GM18870 (cell line): Measurements from ENCODE around the gene STEAP3.

ENCODE experiments used
- ATAC-seq: cut with Tn5 transposase; IDR thresholded peaks from one replicate; pipeline ENCODE4 v1.9.1; 2021; ENCODE audit warnings: moderate library complexity; ENCODE audit not compliant: unreplicated experiment

Gene STEAP3

DNA sequence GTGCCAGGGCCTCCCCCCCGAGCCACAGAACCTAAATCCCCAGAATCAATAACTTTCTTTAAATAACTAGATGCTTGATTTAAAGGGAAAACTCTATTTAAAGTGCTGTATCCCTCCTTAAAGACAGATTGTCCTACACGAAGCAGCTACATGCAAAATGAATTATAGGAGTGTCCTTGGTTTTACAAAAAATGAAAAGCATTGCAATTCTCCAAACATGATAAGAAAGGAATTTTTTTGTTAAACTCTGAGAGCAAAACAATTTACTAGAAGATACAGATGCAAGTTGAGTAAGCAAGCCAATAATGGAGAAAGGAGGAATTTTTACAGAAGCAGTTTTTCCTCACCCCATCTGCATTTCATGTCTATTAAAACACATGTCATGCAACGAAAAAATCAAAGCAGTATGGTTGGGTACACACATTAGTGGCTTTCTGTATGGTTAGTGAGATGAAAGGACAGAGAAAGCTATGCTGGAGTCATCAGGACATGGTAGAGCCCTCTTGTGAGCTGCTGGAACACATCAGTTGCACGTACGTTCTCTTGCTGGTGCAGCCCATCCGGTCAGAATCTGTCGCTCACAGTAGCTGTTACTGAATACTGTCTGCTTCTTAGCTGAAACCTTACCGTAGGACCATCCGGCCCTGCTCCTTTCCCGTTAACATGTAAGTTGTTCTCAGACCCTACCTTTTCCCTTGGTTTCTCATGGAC is 25.9 kb upstream of the STEAP3 start:
- ATAC-seq: no peak

DNA sequence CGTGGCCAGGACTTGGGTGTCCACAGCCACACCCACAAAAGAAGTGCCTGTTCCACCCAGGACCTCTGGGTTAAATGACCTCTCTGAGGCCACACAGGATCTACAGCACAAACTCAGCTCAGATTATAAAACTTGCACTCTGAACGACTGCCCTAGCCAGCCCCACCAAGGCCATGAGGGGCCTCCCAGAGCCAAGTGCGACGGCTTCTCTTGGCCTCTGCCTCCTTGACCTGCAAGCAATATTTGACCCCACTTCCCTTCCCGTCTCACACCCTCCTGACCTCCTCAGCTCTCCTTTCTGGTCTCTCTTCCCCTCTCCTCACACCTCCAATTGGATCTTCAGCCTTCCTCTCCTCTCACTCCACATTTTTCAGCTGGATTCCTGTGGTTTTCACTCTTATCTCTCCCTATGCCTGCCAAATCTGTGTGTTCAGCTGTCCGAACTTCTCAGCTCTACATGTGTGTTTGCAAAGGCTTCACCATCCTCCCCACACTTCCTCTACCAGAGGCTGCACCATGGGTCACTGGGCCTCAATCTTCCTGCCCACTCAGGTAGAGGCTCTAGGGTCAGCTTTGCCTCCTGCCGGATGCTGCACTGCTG is 25.3 kb upstream of the STEAP3 start:
- ATAC-seq: no peak

DNA sequence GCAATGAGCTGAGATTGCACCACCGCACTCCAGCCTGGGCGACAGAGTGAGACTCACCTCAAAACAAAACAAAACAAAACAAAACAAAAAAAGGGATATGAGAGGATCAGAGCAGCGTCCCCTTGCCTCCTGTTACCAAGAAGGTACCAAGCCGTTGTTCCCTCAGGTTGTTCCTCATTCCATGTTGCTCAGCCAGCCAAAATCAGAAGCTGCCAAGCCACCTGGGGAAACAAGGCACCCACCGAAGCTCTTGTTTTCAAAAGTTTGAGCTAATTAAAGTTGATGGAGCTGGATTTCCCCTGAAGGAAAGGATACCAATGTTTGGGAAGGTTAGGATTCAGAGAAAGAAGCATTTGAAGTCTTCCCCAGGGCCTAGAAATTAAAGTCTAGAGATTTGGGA is 21.8 kb upstream of the STEAP3 start:
- no peak for ATAC-seq

DNA sequence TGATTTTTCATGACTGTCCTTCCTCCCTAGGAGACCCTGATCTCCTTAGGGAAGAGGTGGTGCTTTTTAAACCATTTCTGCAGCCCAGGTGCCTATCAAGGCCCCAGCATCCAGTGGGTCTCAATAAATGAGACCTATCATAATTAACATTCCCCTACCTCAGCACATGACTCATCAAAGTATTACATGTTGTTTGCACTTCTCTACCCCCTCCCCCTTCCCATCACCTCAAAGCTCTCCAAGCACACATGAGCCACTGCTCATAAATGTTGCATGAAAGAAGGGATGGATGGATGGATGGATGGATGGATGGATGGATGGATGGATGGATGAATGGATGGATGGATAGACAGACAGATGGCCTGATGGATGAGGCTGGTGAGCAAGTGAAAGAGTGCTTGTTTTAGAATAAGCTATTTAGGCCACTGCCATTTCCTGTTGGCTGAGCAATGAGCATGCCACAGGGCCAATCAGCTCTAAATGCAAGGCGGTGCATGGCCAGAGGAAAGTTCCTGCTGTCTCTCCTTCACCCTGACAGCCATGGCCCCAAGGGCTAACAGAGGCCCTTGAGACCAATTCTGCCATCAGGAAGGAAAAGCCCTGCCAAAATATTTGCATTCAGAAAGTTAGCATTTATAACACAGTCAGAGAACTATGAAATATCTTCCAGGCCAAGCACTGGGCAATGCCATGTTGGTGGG is 20.9 kb upstream of the STEAP3 start:
- no peak for ATAC-seq

DNA sequence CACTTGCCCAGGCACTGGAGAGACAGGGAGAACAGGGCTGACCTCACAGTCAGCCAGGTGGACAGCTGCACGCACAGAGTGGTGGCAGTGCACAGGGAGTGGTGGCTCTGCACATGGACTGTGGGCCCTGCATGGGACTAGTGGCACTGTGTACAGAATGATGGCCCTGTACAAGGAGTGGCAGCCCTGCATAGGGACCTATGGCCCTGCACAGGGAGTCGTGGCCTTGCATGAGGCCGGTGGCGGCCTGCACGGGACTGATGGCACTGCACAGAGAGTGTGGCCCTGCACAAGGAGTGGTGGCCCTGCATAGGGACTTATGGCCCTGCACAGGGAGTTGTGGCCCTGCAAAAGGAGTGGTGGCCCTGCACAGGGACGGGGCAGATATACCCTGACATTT is 19.1 kb upstream of the STEAP3 start:
- no peak for ATAC-seq

DNA sequence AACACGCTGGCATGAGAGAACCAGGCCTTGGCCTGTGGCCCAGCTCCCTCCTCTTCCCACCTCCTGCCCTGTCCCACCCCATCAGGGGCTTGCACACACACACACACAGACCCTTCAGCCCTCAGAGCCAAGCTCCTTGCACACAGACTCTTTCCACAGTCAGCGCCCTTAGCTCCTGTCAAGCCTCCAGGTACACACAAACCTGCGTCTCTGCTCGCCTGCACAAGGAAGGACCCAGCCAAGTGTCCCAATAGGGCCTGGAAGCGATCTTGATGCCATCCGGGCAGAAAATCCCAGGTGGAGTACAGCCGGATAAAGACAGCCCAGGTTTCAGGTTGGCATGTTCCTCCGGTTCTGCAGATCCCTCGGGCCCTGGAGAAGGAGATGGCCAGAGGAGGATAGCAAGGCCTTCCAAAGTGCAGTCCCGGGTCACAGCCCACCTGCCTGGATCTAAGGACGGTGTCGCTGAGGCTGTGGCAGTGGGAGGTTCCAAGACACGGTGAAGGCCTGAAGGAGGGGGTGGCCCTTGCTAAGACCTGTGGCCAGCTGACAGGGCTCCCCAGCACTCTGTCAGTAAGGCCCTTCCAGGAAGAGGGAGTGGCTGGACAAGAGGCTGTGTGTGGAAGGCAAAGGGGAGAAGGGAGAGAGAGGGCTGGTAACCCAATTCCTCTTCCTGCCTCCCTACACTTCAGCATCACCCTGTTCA is 18.5 kb upstream of the STEAP3 start:
- no peak for ATAC-seq

DNA sequence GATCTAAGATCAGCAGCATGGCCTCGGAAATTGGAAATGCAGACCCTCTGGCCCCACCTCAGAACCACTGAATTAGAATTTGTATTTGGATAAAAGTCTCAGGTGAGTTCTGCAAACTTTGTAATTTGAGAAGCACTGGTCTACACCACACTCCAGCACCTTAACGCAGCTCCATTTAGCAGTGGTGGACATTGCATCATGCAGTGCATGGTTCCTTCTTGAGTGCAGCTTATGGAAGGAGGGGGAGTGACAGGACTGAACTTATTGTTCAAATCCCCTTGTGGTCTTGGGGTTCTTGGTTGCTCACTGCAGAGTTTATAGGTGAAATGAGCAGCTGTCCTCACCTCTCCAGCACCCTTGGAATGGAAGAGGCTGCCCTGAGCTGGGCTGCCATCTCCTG is 17.4 kb upstream of the STEAP3 start:
- ATAC-seq: no peak

DNA sequence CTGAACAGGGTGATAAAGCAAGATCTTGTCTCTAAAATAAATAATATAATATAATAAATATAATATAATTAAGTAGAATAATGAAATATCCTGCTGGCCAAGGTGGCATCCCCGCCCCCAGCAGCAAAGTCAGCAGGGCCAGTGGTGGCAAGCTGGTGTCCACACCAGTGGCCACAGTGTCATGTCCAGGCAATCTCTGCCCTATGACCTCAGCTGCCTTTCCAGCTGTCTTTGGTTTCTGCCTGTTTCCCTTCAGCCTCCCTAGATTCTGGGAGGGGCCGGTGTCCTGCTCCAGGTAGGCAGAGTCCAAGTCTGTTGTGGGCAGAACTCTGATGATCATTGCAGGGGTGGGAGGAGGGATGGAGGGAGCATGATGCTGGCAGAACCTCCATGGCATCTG is 16.2 kb upstream of the STEAP3 start:
- no peak for ATAC-seq

DNA sequence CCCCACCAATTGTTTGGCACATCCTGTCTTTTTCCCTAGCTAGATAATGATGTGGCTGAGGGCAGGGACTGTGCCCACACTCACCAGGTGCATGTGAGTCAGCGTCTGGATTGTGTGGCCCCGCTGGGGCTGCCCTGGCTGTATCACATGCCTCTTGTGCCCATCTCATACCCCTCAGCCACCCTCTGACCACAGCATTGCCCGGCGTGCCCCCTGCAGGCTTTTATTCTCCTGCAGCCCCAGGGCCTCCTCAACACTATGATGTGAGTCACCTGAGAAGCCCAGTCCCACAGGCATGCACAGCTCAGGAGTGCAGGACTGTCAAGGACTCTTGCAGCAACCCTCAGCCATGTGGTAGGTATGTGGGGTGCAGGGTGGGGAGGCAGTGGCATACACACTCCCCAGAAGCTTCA is 14.8 kb upstream of the STEAP3 start:
- no peak for ATAC-seq

DNA sequence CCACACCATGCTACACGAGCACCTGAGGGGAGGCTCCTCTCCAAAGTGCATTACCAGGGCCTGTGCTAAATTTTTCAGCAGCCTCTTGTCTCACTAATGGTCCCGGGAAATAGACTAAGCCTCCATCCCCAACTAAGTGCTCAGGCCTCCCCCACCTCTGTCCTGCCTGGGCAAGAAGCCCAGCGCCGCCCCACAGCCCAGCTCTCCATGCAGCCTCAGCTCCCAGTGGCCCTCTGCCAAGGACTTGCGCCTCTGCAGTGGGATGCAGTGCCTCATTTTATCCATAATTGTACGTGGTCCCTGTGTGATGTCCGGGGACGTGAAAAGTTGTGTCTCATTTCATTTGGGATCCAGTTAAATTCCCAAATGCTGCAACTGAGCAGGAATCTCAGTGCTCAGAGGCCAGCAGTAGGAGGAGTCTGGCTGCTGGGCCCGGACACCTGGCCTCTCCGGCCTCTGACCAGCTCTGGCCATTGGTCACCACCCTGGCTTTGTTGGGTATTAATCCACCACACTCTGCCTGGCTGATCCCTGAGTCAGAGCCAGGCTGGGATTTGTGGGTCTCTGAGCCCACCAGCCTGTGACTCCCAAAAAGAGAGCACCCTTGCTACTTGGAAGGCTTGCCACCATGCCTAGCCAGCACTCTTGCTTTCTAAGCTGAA is 11.4 kb upstream of the STEAP3 start:
- ATAC-seq: no peak

DNA sequence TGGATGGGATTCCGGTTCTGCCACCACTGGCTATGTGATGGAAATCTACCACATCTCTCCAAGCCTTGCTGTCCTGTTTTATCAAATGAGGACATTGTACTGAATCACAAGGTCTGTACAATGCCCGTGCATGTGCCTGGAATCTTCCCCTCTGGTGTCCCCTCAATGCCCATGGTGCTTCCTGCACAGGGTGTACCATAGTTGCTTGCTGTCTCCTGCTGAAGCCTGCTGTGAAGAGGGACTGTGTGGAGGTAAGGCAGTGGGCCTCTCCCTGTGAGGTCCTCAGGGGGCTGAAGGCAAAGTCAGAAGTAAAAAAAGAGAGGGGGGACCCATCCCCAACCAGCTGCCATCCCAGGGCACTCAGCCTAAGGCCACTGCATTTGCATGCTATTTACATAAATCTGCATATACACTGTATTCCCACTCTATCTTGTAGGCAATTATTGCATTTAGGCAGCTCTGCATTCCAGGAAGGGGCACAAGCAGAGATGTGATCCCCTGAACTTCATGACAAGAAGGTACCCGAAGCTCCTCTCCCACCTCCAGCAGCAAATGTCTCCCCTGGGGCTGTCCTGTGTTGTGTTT is 9.1 kb upstream of the STEAP3 start:
- ATAC-seq: no peak

DNA sequence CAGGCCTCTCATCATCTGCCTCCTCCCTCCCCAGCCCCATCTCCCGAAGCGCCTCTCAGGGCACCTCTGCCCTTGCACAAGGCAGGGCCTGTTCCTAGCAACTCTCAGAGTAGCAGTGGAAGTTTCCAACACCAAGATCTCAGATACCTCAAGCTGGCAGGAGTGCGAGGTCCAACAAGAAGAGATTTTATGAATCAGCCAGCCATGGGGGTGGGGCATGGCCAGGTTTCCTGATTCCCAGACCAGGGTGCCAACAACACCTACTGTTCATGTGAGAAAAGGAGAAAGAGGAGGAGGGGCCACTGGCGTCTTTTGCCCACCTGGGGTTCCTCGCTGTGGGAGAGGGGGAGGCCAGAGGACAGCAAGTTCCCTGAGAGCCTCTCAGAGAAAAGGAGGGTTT is 6.6 kb upstream of the STEAP3 start:
- ATAC-seq: no peak

DNA sequence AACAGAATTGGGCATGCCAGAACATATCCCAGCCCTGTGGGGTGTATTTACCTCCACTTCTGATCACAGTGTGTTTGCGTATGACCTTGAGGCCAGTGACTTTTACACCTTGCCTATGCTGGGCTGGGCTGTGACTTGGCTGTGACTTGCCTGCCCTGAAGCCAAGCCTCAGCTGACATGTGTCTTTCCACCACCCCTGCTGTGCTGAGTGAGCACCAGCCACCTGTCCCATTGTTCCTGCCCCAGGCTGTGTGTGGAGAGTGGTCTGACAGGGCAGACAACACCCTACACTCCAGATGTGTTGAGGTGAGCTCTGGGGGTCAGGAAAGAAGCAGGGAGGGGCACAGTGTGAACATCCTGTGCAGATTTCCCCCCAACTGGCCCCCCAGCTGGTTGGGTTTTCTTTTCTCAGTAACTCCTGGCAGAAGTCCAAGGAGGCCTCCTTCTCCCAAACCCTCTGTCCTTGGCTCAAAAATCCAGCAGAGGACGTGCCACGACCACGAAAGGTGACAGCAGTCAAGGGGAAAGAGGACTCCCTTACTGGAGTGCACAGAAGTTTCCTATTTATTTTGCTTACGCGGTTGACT is 5.1 kb upstream of the STEAP3 start:
- ATAC-seq: no peak

DNA sequence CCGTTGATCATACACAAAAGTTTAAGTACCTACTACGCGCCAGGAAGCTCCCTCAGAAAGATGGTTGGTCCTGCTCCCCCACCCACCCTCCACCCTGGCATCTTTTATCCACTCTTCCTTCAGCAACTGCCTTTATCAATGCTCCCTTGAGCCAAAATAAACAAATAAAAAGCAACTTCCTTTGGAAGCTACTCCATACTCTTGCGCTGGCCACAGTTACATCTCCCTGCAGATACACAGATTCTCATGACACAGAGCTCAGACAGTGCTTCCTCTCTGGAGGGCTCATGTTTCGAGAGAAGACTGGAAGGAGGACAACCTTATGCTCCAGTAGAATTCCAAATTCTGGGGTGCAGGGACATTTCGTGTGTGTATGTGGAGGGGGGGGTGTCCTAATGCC is 3.8 kb upstream of the STEAP3 start:
- no peak for ATAC-seq

DNA sequence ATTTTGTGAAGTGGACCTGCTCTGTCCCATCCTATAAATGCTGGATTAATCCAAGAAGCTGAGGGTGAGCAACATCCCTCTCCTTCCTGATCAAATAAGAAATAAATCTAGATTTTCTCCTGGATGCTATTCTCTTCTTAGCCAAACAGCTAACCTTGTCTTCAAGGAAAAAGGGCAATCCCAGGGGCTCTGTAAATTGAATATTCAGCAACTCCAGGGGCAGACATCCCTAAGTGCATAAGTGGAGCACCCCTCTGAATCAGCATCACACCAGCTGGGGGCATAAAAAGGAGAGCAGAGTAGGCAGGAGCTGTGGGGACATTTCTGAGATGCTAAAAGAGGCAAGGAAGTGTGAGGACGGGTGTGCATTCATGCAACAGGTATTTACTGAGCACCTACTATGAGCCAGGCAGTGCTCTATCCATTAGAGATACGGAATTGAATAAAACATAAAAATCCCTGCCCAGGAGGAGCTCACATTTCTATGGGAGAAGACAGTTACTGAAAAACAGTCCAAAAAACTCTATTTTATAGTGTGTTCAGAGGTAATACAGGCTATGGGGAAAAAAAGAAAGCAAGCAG is 2.8 kb upstream of the STEAP3 start:
- ATAC-seq: no peak

DNA sequence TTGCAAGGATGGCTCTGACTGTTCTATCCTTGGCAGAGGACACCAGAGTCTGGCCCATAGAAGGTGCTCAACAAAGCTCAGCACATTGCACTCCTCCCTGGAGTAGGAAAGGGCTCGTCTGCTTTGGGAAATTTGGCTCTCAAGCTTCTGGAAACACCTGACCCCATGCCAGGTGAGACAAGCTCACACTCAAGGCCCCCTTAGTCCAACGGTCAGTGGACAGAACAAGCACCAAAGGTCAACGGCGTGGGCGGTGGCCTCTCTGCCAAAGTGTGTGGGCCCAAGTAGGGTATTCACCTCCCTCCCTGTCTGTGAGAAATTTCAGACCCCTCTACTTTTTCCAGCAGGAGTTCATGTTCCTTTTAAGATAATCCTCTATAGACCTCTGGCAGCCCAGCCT is 2.0 kb upstream of the STEAP3 start:
- no peak for ATAC-seq

DNA sequence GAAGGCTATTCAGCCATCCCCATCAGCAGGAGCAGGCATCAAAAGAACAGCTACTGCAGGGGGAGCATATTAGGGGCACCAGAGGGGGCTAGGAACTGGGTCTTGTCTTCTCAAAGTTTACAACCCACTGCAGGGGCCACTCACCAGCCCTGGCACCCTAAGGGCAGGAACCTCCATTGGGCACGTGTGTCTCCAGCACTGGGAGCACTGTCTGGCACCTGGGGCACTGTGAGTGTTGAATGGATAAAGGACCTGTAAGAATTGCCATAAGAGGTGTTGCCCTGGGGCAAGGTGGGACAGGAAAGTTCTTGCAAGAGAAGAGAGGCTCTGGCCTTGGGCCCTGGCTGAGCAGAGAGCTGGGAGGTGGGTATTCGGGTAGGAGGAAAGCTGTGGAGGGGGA is 1.4 kb upstream of the STEAP3 start:
- no peak for ATAC-seq

DNA sequence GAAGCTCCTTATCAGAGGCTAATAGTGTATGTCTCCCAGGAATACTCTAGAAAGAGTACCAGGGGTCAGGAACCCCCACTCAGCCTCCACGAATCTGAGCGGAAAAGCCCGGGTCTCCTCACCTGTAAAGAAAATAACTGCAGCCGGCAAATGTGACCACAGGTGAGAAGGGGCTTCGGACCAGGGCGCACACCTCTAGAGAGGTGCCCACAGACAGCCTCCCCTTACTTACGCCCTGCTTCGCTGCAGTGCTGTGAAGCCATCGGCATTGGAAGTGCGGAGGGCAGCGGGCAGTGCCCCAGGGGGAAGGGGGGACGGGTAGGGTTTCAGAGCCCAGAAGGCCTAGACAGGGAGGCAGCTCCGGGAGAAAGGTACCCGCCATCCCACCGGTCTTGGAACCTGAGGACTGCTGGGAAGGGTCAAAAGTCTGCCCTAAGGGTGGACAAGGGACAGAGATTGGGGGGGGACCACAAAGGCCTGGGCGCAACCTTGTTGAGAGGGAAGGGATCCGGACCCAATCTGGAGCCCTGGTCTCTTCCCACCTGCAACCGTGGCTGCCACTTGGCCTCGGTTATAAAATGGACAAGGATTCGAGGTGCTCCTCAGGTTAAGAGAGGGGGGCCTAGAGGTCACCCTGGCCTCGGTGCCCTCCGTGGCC is 642 bp upstream of the STEAP3 start:
- ATAC-seq: no peak

DNA sequence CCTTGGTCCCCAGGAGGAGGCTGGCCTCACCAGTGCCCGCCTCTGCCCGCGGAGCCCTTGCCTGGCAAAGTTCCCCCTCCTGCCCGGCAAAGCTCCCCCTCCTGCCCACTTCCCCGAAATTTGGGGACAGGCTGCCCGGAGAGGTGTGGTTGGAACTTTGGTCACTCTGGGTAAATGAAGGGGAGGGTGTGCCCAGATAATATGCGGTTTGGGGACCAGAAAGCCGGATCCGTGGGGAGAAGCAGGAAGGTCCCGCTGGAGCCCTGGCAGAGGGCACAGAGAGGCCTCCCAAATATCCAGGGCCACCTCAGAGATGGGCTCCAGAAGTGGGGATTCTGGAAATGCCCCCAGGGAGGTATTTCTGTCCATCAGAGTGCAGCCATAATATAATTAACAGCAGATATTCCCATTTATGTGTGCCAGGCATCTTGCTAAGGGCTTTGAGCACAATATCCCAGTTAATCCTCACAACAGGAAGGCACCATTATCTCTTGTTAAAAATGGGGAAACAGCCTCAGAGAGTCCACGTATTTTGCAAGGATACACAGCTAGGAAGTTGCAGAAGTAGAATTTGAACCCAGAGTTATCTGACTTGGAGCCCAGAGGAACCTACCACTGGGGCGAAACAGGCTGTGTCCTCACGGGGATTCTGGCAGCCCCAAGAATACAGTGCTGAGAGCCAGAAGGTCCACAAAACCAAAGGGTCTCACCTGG is 914 bp downstream of the STEAP3 start:
- ATAC-seq: no peak
